Rectal smooth muscle tissue (tissue), 1 donor: ENCODE measurements around the gene TRIM46.
"Not testable (repeated sequence)": the region's sequence is repeated elsewhere in the genome, so short reads cannot be mapped to it uniquely, and the experiment has no call there.

ENCODE experiments used
- H3K27ac ChIP-seq: one replicate; pipeline ENCODE4 v1.7.0; 2013; ENCODE audit warnings: low read depth, low read length, inconsistent platforms
- H3K27me3 ChIP-seq: one replicate; pipeline ENCODE4 v1.7.0; 2013; ENCODE audit warnings: low read length; ENCODE audit not compliant: control insufficient read depth, insufficient read depth
- H3K36me3 ChIP-seq: one replicate; pipeline ENCODE4 v1.7.0; 2013; ENCODE audit warnings: low read length; ENCODE audit not compliant: control insufficient read depth, insufficient read depth
- H3K4me1 ChIP-seq: one replicate; pipeline ENCODE4 v1.7.0; 2013; ENCODE audit warnings: low read length; ENCODE audit not compliant: control insufficient read depth, insufficient read depth
- H3K4me3 ChIP-seq: one replicate; pipeline ENCODE4 v1.7.0; 2013; ENCODE audit warnings: low read length
- H3K9ac ChIP-seq: one replicate; pipeline ENCODE4 v1.7.0; 2013; ENCODE audit warnings: low read length

The TRIM46 gene

GRCh38 chr1:155227261-155228095, 53.8 kb downstream of the TRIM46 start:
- H3K9ac ChIP-seq, result peak overlapping the region; percentile 29
- no peaks in the 10 kb centered on the region for H3K27me3 ChIP-seq
- H3K27ac ChIP-seq, result peak overlapping the region; percentile 87
- peaks cover 24% of the 10 kb centered on the region for H3K4me1 ChIP-seq
- no peaks in the 10 kb centered on the region for H3K36me3 ChIP-seq
- peak overlapping the region; percentile 68 for H3K4me3 ChIP-seq

- Histone ChIP-seq H3K4me1 (peaks cover 24% of the 10 kb centered on the region), H3K27ac (peak overlapping the region; percentile 87), H3K27me3 (no peaks in the 10 kb centered on the region), H3K4me3 (peak overlapping the region; percentile 60), H3K9ac (peak overlapping the region; percentile 1), H3K36me3 (no peaks in the 10 kb centered on the region)
Observed at GRCh38 chr1:155228096-155228427, 54.4 kb downstream of the TRIM46 start.

- not testable (repeated sequence) for H3K27me3 ChIP-seq, H3K27ac ChIP-seq, H3K4me3 ChIP-seq, H3K36me3 ChIP-seq, H3K9ac ChIP-seq
- peaks cover 22% of the 10 kb centered on the region for H3K4me1 ChIP-seq
Observed at GRCh38 chr1:155231302-155231701, 57.7 kb downstream of the TRIM46 start.

- not testable (repeated sequence) for H3K27me3 ChIP-seq, H3K9ac ChIP-seq, H3K36me3 ChIP-seq, H3K4me3 ChIP-seq
- Histone ChIP-seq H3K4me1 (peaks cover 18% of the 10 kb centered on the region), H3K27ac (peak overlapping the region; percentile 64)
Observed at GRCh38 chr1:155232001-155232978, 58.6 kb downstream of the TRIM46 start.

GRCh38 chr1:155233502-155233901, 59.9 kb downstream of the TRIM46 start:
- not testable (repeated sequence) for H3K9ac ChIP-seq, H3K27ac ChIP-seq, H3K27me3 ChIP-seq, H3K36me3 ChIP-seq, H3K4me3 ChIP-seq
- H3K4me1 ChIP-seq, result peaks cover 11% of the 10 kb centered on the region
